Smooth muscle cell (in vitro differentiated cells): ENCODE measurements around the gene HTR1D. TPM values are rescaled to one million over a fixed set of nuclear protein-coding genes. Genes with fewer than 3 reads are reported as not detected.
"Not testable (repeated sequence)": the region's sequence is repeated elsewhere in the genome, so short reads cannot be mapped to it uniquely, and the experiment has no call there.

Experiments
- DNase-seq: peaks from one replicate; lab custom pipeline; 2025; ENCODE audit not compliant: unreplicated experiment; lab: John Stamatoyannopoulos, UW
- H2AFZ ChIP-seq: fragments of 200-600 bp; sonication (generic); 2 replicates; pipeline ENCODE4 v1.6.0; 2016; ENCODE audit warnings: antibody characterized with exemption, low read depth, mild to moderate bottlenecking
- H3F3A ChIP-seq: fragments of 200-600 bp; sonication (generic); 2 replicates; pipeline ENCODE4 v1.6.0; 2017; ENCODE audit warnings: antibody characterized with exemption, low read depth
- H3K27ac ChIP-seq: fragments of 200-600 bp; sonication (generic); 2 replicates; pipeline ENCODE4 v1.5.1; 2016; ENCODE audit warnings: low read depth, mild to moderate bottlenecking
- H3K27me3 ChIP-seq: fragments of 200-600 bp; sonication (generic); 2 replicates; pipeline ENCODE4 v1.6.1; 2016; ENCODE audit warnings: low read depth, mild to moderate bottlenecking
- H3K36me3 ChIP-seq: fragments of 200-600 bp; sonication (generic); 2 replicates; pipeline ENCODE4 v1.5.1; 2016; ENCODE audit warnings: low read depth
- H3K4me1 ChIP-seq: fragments of 200-600 bp; sonication (generic); 2 replicates; pipeline ENCODE4 v1.5.1; 2016; ENCODE audit warnings: low read depth
- H3K4me2 ChIP-seq: fragments of 200-600 bp; sonication (generic); 2 replicates; pipeline ENCODE4 v1.6.0; 2016; ENCODE audit warnings: mild to moderate bottlenecking
- H3K4me3 ChIP-seq: fragments of 200-600 bp; sonication (generic); 2 replicates; pipeline ENCODE4 v1.5.1; 2016; ENCODE audit warnings: mild to moderate bottlenecking
- H3K79me2 ChIP-seq: fragments of 200-600 bp; sonication (generic); 2 replicates; pipeline ENCODE4 v1.6.0; 2016; ENCODE audit warnings: low read depth, mild to moderate bottlenecking
- H3K9ac ChIP-seq: fragments of 200-600 bp; sonication (generic); 2 replicates; pipeline ENCODE4 v1.6.0; 2016; ENCODE audit warnings: low read depth
- H3K9me3 ChIP-seq: fragments of 200-600 bp; sonication (generic); replicated peaks from 2 replicates; pipeline ENCODE4 v1.5.1; 2016; ENCODE audit warnings: low read depth
- H4K20me1 ChIP-seq: fragments of 200-600 bp; sonication (generic); 2 replicates; pipeline ENCODE4 v1.6.0; 2016; ENCODE audit warnings: low read depth
- CTCF ChIP-seq: fragments of 200-600 bp; sonication (generic); IDR thresholded peaks from 2 replicates; pipeline ENCODE4 v1.5.1; 2017; ENCODE audit warnings: borderline replicate concordance, mild to moderate bottlenecking, antibody characterized with exemption; ENCODE audit not compliant: insufficient read depth, poor library complexity, severe bottlenecking
- WGBS: methylation state at CpG from one replicate; pipeline ENCODE4 v1.1.7; 2016; ENCODE audit warnings: low lambda C conversion rate; 5-methylcytosine and 5-hydroxymethylcytosine counted together
- polyA plus RNA-seq: library from polyadenylated mRNA; unstranded; fragments of >200 nt; fragmentation: Nextera tagmentation; extraction: Ambion mirVana; gene quantifications from 2 replicates; pipeline ENCODE4 v1.2.1, GENCODE V29; 2016
- total RNA-seq: library from RNA; depleted of rRNA; stranded (reverse); fragments of >200 nt; gene quantifications from 2 replicates; pipeline ENCODE4 v1.2.3, GENCODE V29; 2014

HTR1D gene
- total and polyA plus RNA-seq, 2 experiments from 2014 or later, result 0.26 to 1.1 TPM

- H2AFZ ChIP-seq, result no peak overlapping the region
- no peaks in the 10 kb centered on the region for H3K79me2 ChIP-seq
- DNase-seq, result no peak
- H3K9me3 ChIP-seq, result no peaks in the 10 kb centered on the region
- H3F3A ChIP-seq, result no peaks in the 10 kb centered on the region
- no peak overlapping the region for H3K4me2 ChIP-seq
- no peaks in the 10 kb centered on the region for H3K36me3 ChIP-seq
- no peak overlapping the region for H3K27ac ChIP-seq
- H3K9ac ChIP-seq, result no peak overlapping the region
- no peaks in the 10 kb centered on the region for H3K4me1 ChIP-seq
- H3K27me3 ChIP-seq, result peaks cover 19% of the 10 kb centered on the region
- WGBS, result 74% methylated on average over 2 of the region's 2 CpGs
- H3K4me3 ChIP-seq, result no peak overlapping the region
- no peak for TF ChIP-seq CTCF
- H4K20me1 ChIP-seq, result no peaks in the 10 kb centered on the region
Measured at GRCh38 chr1:23210963-23211362, 6.3 kb downstream of the HTR1D start.

GRCh38 chr1:23210351-23210785 is 6.9 kb downstream of the HTR1D start:
- WGBS, result 57% methylated on average over 5 of the region's 6 CpGs
- no peak for TF ChIP-seq CTCF
- H3F3A ChIP-seq, result no peaks in the 10 kb centered on the region
- H3K9me3 ChIP-seq, result no peaks in the 10 kb centered on the region
- H3K27ac ChIP-seq, result no peak overlapping the region
- H3K36me3 ChIP-seq, result no peaks in the 10 kb centered on the region
- no peak overlapping the region for H3K9ac ChIP-seq
- H3K4me1 ChIP-seq, result no peaks in the 10 kb centered on the region
- DNase-seq, result no peak
- H3K4me2 ChIP-seq, result no peak overlapping the region
- H2AFZ ChIP-seq, result no peak overlapping the region
- H3K27me3 ChIP-seq, result peaks cover 13% of the 10 kb centered on the region
- H3K4me3 ChIP-seq, result no peak overlapping the region
- H3K79me2 ChIP-seq, result no peaks in the 10 kb centered on the region
- no peaks in the 10 kb centered on the region for H4K20me1 ChIP-seq

GRCh38 chr1:23209770-23210169 is 7.5 kb downstream of the HTR1D start:
- Histone ChIP-seq H3K9me3 (no peaks in the 10 kb centered on the region), H4K20me1 (no peaks in the 10 kb centered on the region), H3K4me2 (no peak overlapping the region), H3K27me3 (peaks cover 13% of the 10 kb centered on the region), H2AFZ (no peak overlapping the region), H3K4me1 (no peaks in the 10 kb centered on the region), H3F3A (no peaks in the 10 kb centered on the region), H3K27ac (no peak overlapping the region), H3K79me2 (no peaks in the 10 kb centered on the region), H3K36me3 (no peaks in the 10 kb centered on the region), H3K4me3 (no peak overlapping the region), H3K9ac (no peak overlapping the region)
- TF ChIP-seq CTCF, result no peak
- DNase-seq, result no peak
- WGBS, result 91% methylated on average over 4 of the region's 4 CpGs

- H3K4me2 ChIP-seq, result no peak overlapping the region
- no peaks in the 10 kb centered on the region for H3F3A ChIP-seq
- H3K79me2 ChIP-seq, result no peaks in the 10 kb centered on the region
- H3K4me1 ChIP-seq, result no peaks in the 10 kb centered on the region
- H3K4me3 ChIP-seq, result no peak overlapping the region
- no peak overlapping the region for H2AFZ ChIP-seq
- no peak overlapping the region for H3K9ac ChIP-seq
- peaks cover 13% of the 10 kb centered on the region for H3K27me3 ChIP-seq
- H3K27ac ChIP-seq, result no peak overlapping the region
- TF ChIP-seq CTCF, result no peak
- DNase-seq, result no peak
- WGBS, result 97% methylated on average over 2 of the region's 2 CpGs
- H3K9me3 ChIP-seq, result no peaks in the 10 kb centered on the region
- H4K20me1 ChIP-seq, result no peaks in the 10 kb centered on the region
- no peaks in the 10 kb centered on the region for H3K36me3 ChIP-seq
Measured at GRCh38 chr1:23208527-23208926, 8.8 kb downstream of the HTR1D start.

GRCh38 chr1:23207733-23208132 is 9.6 kb downstream of the HTR1D start:
- H3K36me3 ChIP-seq, H3K9me3 ChIP-seq, H3F3A ChIP-seq, H3K27ac ChIP-seq, H3K4me2 ChIP-seq, DNase-seq, H3K9ac ChIP-seq, H4K20me1 ChIP-seq, H2AFZ ChIP-seq, H3K79me2 ChIP-seq, H3K4me3 ChIP-seq, H3K4me1 ChIP-seq: not testable (repeated sequence)
- peaks cover 13% of the 10 kb centered on the region for H3K27me3 ChIP-seq
- 81% methylated on average over 8 of the region's 8 CpGs for WGBS
